ENCODE data around the gene PNMA1.

The PNMA1 gene

GRCh38 chr14:73742520-73743238 is 28.5 kb upstream of the PNMA1 start:
- Histone ChIP-seq H3K36me3 (ENCODE audit: control insufficient read depth, insufficient read depth, low read length) (peaks cover 21% of the 10 kb centered on the region), H3K27ac (ENCODE audit: low read depth, low read length, severe bottlenecking) (peak overlapping the region; percentile 87), H3K4me3 (ENCODE audit: extremely low read depth, insufficient read depth, low read length, poor library complexity, severe bottlenecking) (no peak overlapping the region), H3K4me1 (ENCODE audit: control insufficient read depth, insufficient read depth, low read length, poor library complexity, severe bottlenecking) (peaks cover 73% of the 10 kb centered on the region), H3K9me3 (ENCODE audit: control insufficient read depth, low read length) (no peaks in the 10 kb centered on the region)
- 96 to 98% methylated on average over 4 to 5 of the region's 6 CpGs for WGBS, 2 experiments (ENCODE audit: insufficient coverage in 2 of 2)

GRCh38 chr14:73741876-73742519 is 27.8 kb upstream of the PNMA1 start:
- Histone ChIP-seq H3K36me3 (ENCODE audit: control insufficient read depth, insufficient read depth, low read length) (peaks cover 25% of the 10 kb centered on the region), H3K27ac (ENCODE audit: low read depth, low read length, severe bottlenecking) (peak overlapping the region; percentile 87), H3K4me1 (ENCODE audit: control insufficient read depth, insufficient read depth, low read length, poor library complexity, severe bottlenecking) (peaks cover 68% of the 10 kb centered on the region), H3K9me3 (ENCODE audit: control insufficient read depth, low read length) (no peaks in the 10 kb centered on the region), H3K4me3 (ENCODE audit: extremely low read depth, insufficient read depth, low read length, poor library complexity, severe bottlenecking) (no peak overlapping the region)
- 67 to 70% methylated on average over 8 to 14 of the region's 17 CpGs for WGBS, 2 experiments (ENCODE audit: insufficient coverage in 2 of 2)

GRCh38 chr14:73741386-73741875 is 27.2 kb upstream of the PNMA1 start:
- peaks cover 63% of the 10 kb centered on the region for H3K4me1 ChIP-seq (ENCODE audit: control insufficient read depth, insufficient read depth, low read length, poor library complexity, severe bottlenecking)
- peaks cover 31% of the 10 kb centered on the region for H3K36me3 ChIP-seq (ENCODE audit: control insufficient read depth, insufficient read depth, low read length)
- H3K27ac ChIP-seq (ENCODE audit: low read depth, low read length, severe bottlenecking): peak overlapping the region; percentile 87
- no peaks in the 10 kb centered on the region for H3K9me3 ChIP-seq (ENCODE audit: control insufficient read depth, low read length)
- WGBS, 2 experiments (ENCODE audit: insufficient coverage in 2 of 2): 5 to 9% methylated on average over 9 of the region's 12 CpGs
- peak overlapping the region; percentile 14 for H3K4me3 ChIP-seq (ENCODE audit: extremely low read depth, insufficient read depth, low read length, poor library complexity, severe bottlenecking)

GRCh38 chr14:73740618-73741326 is 26.6 kb upstream of the PNMA1 start:
- peak overlapping the region; percentile 87 for H3K27ac ChIP-seq (ENCODE audit: low read depth, low read length, severe bottlenecking)
- H3K9me3 ChIP-seq (ENCODE audit: control insufficient read depth, low read length): no peaks in the 10 kb centered on the region
- peaks cover 33% of the 10 kb centered on the region for H3K36me3 ChIP-seq (ENCODE audit: control insufficient read depth, insufficient read depth, low read length)
- peaks cover 56% of the 10 kb centered on the region for H3K4me1 ChIP-seq (ENCODE audit: control insufficient read depth, insufficient read depth, low read length, poor library complexity, severe bottlenecking)
- WGBS, 2 experiments (ENCODE audit: insufficient coverage in 2 of 2): 69 to 74% methylated on average over 4 to 8 of the region's 9 CpGs
- peak overlapping the region; percentile 14 for H3K4me3 ChIP-seq (ENCODE audit: extremely low read depth, insufficient read depth, low read length, poor library complexity, severe bottlenecking)

- Histone ChIP-seq H3K27ac (ENCODE audit: low read depth, low read length, severe bottlenecking) (peak overlapping the region; percentile 10), H3K4me1 (ENCODE audit: control insufficient read depth, insufficient read depth, low read length, poor library complexity, severe bottlenecking) (peaks cover 49% of the 10 kb centered on the region), H3K4me3 (ENCODE audit: extremely low read depth, insufficient read depth, low read length, poor library complexity, severe bottlenecking) (no peak overlapping the region), H3K36me3 (ENCODE audit: control insufficient read depth, insufficient read depth, low read length) (peaks cover 38% of the 10 kb centered on the region), H3K9me3 (ENCODE audit: control insufficient read depth, low read length) (no peaks in the 10 kb centered on the region)
- WGBS, 2 experiments (ENCODE audit: insufficient coverage in 2 of 2): 95 to 96% methylated on average over 8 to 9 of the region's 12 CpGs
Observed at GRCh38 chr14:73739899-73740617, 25.9 kb upstream of the PNMA1 start.

- Histone ChIP-seq H3K36me3 (ENCODE audit: control insufficient read depth, insufficient read depth, low read length) (peaks cover 43% of the 10 kb centered on the region), H3K4me3 (ENCODE audit: extremely low read depth, insufficient read depth, low read length, poor library complexity, severe bottlenecking) (no peak overlapping the region), H3K4me1 (ENCODE audit: control insufficient read depth, insufficient read depth, low read length, poor library complexity, severe bottlenecking) (peaks cover 42% of the 10 kb centered on the region), H3K9me3 (ENCODE audit: control insufficient read depth, low read length) (no peaks in the 10 kb centered on the region), H3K27ac (ENCODE audit: low read depth, low read length, severe bottlenecking) (no peak overlapping the region)
- WGBS, 2 experiments (ENCODE audit: insufficient coverage in 2 of 2): 93 to 98% methylated on average over 11 to 15 of the region's 21 CpGs
Observed at GRCh38 chr14:73739174-73739898, 25.2 kb upstream of the PNMA1 start.

- Histone ChIP-seq H3K4me1 (ENCODE audit: control insufficient read depth, insufficient read depth, low read length, poor library complexity, severe bottlenecking) (peaks cover 35% of the 10 kb centered on the region), H3K36me3 (ENCODE audit: control insufficient read depth, insufficient read depth, low read length) (peaks cover 44% of the 10 kb centered on the region), H3K27ac (ENCODE audit: low read depth, low read length, severe bottlenecking) (no peak overlapping the region), H3K9me3 (ENCODE audit: control insufficient read depth, low read length) (no peaks in the 10 kb centered on the region), H3K4me3 (ENCODE audit: extremely low read depth, insufficient read depth, low read length, poor library complexity, severe bottlenecking) (no peak overlapping the region)
- 97% methylated on average over 9 to 18 of the region's 22 CpGs for WGBS, 2 experiments (ENCODE audit: insufficient coverage in 2 of 2)
Observed at GRCh38 chr14:73738518-73739173, 24.5 kb upstream of the PNMA1 start.

- 95 to 98% methylated on average over 11 of the region's 13 CpGs for WGBS, 2 experiments (ENCODE audit: insufficient coverage in 2 of 2)
- Histone ChIP-seq H3K36me3 (ENCODE audit: control insufficient read depth, insufficient read depth, low read length) (peaks cover 51% of the 10 kb centered on the region), H3K27ac (ENCODE audit: low read depth, low read length, severe bottlenecking) (no peak overlapping the region), H3K4me3 (ENCODE audit: extremely low read depth, insufficient read depth, low read length, poor library complexity, severe bottlenecking) (no peak overlapping the region), H3K4me1 (ENCODE audit: control insufficient read depth, insufficient read depth, low read length, poor library complexity, severe bottlenecking) (peaks cover 17% of the 10 kb centered on the region), H3K9me3 (ENCODE audit: control insufficient read depth, low read length) (no peaks in the 10 kb centered on the region)
Observed at GRCh38 chr14:73736842-73737241, 22.7 kb upstream of the PNMA1 start.

GRCh38 chr14:73732006-73732405 is 17.8 kb upstream of the PNMA1 start:
- Histone ChIP-seq H3K36me3 (ENCODE audit: control insufficient read depth, insufficient read depth, low read length) (peaks cover 58% of the 10 kb centered on the region), H3K4me3 (ENCODE audit: extremely low read depth, insufficient read depth, low read length, poor library complexity, severe bottlenecking) (no peak overlapping the region), H3K4me1 (ENCODE audit: control insufficient read depth, insufficient read depth, low read length, poor library complexity, severe bottlenecking) (no peaks in the 10 kb centered on the region), H3K27ac (ENCODE audit: low read depth, low read length, severe bottlenecking) (no peak overlapping the region), H3K9me3 (ENCODE audit: control insufficient read depth, low read length) (no peaks in the 10 kb centered on the region)
- WGBS, 2 experiments (ENCODE audit: insufficient coverage in 2 of 2): 89 to 98% methylated on average over 3 of the region's 3 CpGs
